ENCODE measurements around the gene MRPL36. TPM values are rescaled to one million over a fixed set of nuclear protein-coding genes. Genes with fewer than 3 reads are reported as not detected.

Gene MRPL36
- total RNA-seq, 1 donor from 2014 or later, result 53.5 TPM

GRCh38 chr5:1838013-1838412, 38.4 kb upstream of the MRPL36 start:
- no peak overlapping the region for H3K4me3 Mint-ChIP-seq
- no peak for TF ChIP-seq CTCF (conservative IDR thresholded peaks at IDR 0.05)
- peaks cover 13% of the 10 kb centered on the region for H3K4me1 Mint-ChIP-seq (ENCODE audit: unreplicated experiment)
- H3K36me3 Mint-ChIP-seq, result no peaks in the 10 kb centered on the region
- no peaks in the 10 kb centered on the region for H3K9me3 Mint-ChIP-seq
- H3K27ac Mint-ChIP-seq, result no peak overlapping the region
- peaks cover 49% of the 10 kb centered on the region for H3K27me3 Mint-ChIP-seq
- no peak for DNase-seq (ENCODE audit: extremely low spot score, unreplicated experiment)

GRCh38 chr5:1836891-1837880, 37.5 kb upstream of the MRPL36 start:
- H3K4me3 Mint-ChIP-seq, result no peak overlapping the region
- no peak for DNase-seq (ENCODE audit: extremely low spot score, unreplicated experiment)
- H3K9me3 Mint-ChIP-seq, result no peaks in the 10 kb centered on the region
- no peak for TF ChIP-seq CTCF (conservative IDR thresholded peaks at IDR 0.05)
- H3K27me3 Mint-ChIP-seq, result peaks cover 53% of the 10 kb centered on the region
- peaks cover 13% of the 10 kb centered on the region for H3K4me1 Mint-ChIP-seq (ENCODE audit: unreplicated experiment)
- H3K27ac Mint-ChIP-seq, result no peak overlapping the region
- H3K36me3 Mint-ChIP-seq, result no peaks in the 10 kb centered on the region

GRCh38 chr5:1836176-1836890, 36.7 kb upstream of the MRPL36 start:
- Mint-ChIP-seq H3K4me3 (no peak overlapping the region), H3K27me3 (peaks cover 51% of the 10 kb centered on the region), H3K9me3 (no peaks in the 10 kb centered on the region), H3K36me3 (no peaks in the 10 kb centered on the region), H3K4me1 (ENCODE audit: unreplicated experiment) (peaks cover 10% of the 10 kb centered on the region), H3K27ac (no peak overlapping the region)
- no peak for DNase-seq (ENCODE audit: extremely low spot score, unreplicated experiment)
- TF ChIP-seq CTCF (conservative IDR thresholded peaks at IDR 0.05), result no peak

GRCh38 chr5:1835431-1835830, 35.8 kb upstream of the MRPL36 start:
- no peaks in the 10 kb centered on the region for H3K9me3 Mint-ChIP-seq
- no peak for TF ChIP-seq CTCF (conservative IDR thresholded peaks at IDR 0.05)
- H3K4me1 Mint-ChIP-seq (ENCODE audit: unreplicated experiment), result peaks cover 8% of the 10 kb centered on the region
- no peaks in the 10 kb centered on the region for H3K36me3 Mint-ChIP-seq
- no peak for DNase-seq (ENCODE audit: extremely low spot score, unreplicated experiment)
- no peak overlapping the region for H3K27ac Mint-ChIP-seq
- H3K27me3 Mint-ChIP-seq, result peaks cover 47% of the 10 kb centered on the region
- no peak overlapping the region for H3K4me3 Mint-ChIP-seq

- H3K4me1 Mint-ChIP-seq (ENCODE audit: unreplicated experiment), result peaks cover 8% of the 10 kb centered on the region
- H3K27ac Mint-ChIP-seq, result no peak overlapping the region
- peaks cover 46% of the 10 kb centered on the region for H3K27me3 Mint-ChIP-seq
- no peak for TF ChIP-seq CTCF (conservative IDR thresholded peaks at IDR 0.05)
- H3K4me3 Mint-ChIP-seq, result no peak overlapping the region
- no peak for DNase-seq (ENCODE audit: extremely low spot score, unreplicated experiment)
- H3K36me3 Mint-ChIP-seq, result no peaks in the 10 kb centered on the region
- no peaks in the 10 kb centered on the region for H3K9me3 Mint-ChIP-seq
Measured at GRCh38 chr5:1834721-1835429, 35.2 kb upstream of the MRPL36 start.
